SK-N-SH treated with all-trans-retinoic acid at 6 μM for 48 hours (cell line): ENCODE results near the gene IRGQ.

Experiments used
- BACH2 ChIP-seq: fragments of 250-450 bp; sonication (Bioruptor Pico); IDR thresholded peaks from 2 replicates; pipeline ENCODE4 v1.9.0; 2021; ENCODE audit warnings: mild to moderate bottlenecking, borderline replicate concordance
- ESRRG ChIP-seq: fragments of 250-450 bp; sonication (Bioruptor Pico); IDR thresholded peaks from 2 replicates; pipeline ENCODE4 v1.6.1; 2021; ENCODE audit warnings: mild to moderate bottlenecking
- GLIS3 ChIP-seq: fragments of 250-450 bp; sonication (Bioruptor Pico); IDR thresholded peaks from 2 replicates; pipeline ENCODE4 v1.5.0; 2020; ENCODE audit warnings: mild to moderate bottlenecking, moderate library complexity
- ZC3H10 ChIP-seq: fragments of 250-450 bp; sonication (Bioruptor Pico); IDR thresholded peaks from 2 replicates; pipeline ENCODE4 v1.5.1; 2021; ENCODE audit warnings: mild to moderate bottlenecking, moderate library complexity
- TF ChIP-seq, protein P1 (sequence below): fragments of 250-450 bp; sonication (Bioruptor Pico); IDR thresholded peaks from 2 replicates; pipeline ENCODE4 v1.5.1; 2020; ENCODE audit warnings: low read depth, mild to moderate bottlenecking, moderate library complexity
- TF ChIP-seq, protein P2 (sequence below): fragments of 250-450 bp; sonication (Bioruptor Pico); IDR thresholded peaks from 2 replicates; pipeline ENCODE4 v1.5.0; 2020; ENCODE audit warnings: mild to moderate bottlenecking, moderate library complexity
- TF ChIP-seq, protein P3 (sequence below): fragments of 250-450 bp; sonication (Bioruptor Pico); IDR thresholded peaks from 2 replicates; pipeline ENCODE4 v1.8.0; 2020; ENCODE audit warnings: mild to moderate bottlenecking, moderate library complexity, borderline replicate concordance

DNA sequence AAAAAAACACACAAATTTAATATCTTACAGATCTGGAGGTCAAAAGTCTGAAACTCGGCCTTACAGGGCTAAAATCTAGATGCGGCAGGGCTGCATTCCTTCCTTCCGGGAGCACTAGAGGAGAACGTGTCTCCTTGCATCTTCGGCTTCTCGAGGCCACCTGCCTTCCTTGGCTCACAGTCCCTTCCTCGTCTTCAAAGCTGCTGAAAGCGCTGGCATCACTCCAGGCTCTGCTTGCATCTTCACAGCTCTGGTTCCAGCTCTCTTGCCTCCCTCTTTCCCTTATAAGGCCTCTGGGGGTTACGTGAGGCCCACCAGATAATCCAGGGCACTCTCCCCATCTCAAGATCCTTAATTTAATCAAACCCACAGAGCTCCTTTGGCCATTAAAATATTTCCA is 31.1 kb downstream of the IRGQ start:
- TF ChIP-seq GLIS3 (CRISPR knock-in tag) (no peak), BACH2 (CRISPR knock-in tag) (no peak), ZC3H10 (CRISPR knock-in tag) (no peak), ESRRG (CRISPR knock-in tag) (no peak)
- TF ChIP-seq, protein P1, sequence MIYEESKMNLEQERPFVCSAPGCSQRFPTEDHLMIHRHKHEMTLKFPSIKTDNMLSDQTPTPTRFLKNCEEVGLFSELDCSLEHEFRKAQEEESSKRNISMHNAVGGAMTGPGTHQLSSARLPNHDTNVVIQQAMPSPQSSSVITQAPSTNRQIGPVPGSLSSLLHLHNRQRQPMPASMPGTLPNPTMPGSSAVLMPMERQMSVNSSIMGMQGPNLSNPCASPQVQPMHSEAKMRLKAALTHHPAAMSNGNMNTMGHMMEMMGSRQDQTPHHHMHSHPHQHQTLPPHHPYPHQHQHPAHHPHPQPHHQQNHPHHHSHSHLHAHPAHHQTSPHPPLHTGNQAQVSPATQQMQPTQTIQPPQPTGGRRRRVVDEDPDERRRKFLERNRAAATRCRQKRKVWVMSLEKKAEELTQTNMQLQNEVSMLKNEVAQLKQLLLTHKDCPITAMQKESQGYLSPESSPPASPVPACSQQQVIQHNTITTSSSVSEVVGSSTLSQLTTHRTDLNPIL (CRISPR knock-in tag), result no peak
- TF ChIP-seq, protein P2, sequence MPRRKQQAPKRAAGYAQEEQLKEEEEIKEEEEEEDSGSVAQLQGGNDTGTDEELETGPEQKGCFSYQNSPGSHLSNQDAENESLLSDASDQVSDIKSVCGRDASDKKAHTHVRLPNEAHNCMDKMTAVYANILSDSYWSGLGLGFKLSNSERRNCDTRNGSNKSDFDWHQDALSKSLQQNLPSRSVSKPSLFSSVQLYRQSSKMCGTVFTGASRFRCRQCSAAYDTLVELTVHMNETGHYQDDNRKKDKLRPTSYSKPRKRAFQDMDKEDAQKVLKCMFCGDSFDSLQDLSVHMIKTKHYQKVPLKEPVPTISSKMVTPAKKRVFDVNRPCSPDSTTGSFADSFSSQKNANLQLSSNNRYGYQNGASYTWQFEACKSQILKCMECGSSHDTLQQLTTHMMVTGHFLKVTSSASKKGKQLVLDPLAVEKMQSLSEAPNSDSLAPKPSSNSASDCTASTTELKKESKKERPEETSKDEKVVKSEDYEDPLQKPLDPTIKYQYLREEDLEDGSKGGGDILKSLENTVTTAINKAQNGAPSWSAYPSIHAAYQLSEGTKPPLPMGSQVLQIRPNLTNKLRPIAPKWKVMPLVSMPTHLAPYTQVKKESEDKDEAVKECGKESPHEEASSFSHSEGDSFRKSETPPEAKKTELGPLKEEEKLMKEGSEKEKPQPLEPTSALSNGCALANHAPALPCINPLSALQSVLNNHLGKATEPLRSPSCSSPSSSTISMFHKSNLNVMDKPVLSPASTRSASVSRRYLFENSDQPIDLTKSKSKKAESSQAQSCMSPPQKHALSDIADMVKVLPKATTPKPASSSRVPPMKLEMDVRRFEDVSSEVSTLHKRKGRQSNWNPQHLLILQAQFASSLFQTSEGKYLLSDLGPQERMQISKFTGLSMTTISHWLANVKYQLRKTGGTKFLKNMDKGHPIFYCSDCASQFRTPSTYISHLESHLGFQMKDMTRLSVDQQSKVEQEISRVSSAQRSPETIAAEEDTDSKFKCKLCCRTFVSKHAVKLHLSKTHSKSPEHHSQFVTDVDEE (CRISPR knock-in tag), result no peak
- TF ChIP-seq, protein P3, sequence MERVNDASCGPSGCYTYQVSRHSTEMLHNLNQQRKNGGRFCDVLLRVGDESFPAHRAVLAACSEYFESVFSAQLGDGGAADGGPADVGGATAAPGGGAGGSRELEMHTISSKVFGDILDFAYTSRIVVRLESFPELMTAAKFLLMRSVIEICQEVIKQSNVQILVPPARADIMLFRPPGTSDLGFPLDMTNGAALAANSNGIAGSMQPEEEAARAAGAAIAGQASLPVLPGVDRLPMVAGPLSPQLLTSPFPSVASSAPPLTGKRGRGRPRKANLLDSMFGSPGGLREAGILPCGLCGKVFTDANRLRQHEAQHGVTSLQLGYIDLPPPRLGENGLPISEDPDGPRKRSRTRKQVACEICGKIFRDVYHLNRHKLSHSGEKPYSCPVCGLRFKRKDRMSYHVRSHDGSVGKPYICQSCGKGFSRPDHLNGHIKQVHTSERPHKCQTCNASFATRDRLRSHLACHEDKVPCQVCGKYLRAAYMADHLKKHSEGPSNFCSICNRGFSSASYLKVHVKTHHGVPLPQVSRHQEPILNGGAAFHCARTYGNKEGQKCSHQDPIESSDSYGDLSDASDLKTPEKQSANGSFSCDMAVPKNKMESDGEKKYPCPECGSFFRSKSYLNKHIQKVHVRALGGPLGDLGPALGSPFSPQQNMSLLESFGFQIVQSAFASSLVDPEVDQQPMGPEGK (CRISPR knock-in tag), result no peak
